ENCODE measurements around the gene ATXN2. TPM values are rescaled to one million over a fixed set of nuclear protein-coding genes. Genes with fewer than 3 reads are reported as not detected.

The ATXN2 gene
- total and polyA plus RNA-seq, 4 donors = 23.8 to 97.5 (median 49.4) TPM

DNA sequence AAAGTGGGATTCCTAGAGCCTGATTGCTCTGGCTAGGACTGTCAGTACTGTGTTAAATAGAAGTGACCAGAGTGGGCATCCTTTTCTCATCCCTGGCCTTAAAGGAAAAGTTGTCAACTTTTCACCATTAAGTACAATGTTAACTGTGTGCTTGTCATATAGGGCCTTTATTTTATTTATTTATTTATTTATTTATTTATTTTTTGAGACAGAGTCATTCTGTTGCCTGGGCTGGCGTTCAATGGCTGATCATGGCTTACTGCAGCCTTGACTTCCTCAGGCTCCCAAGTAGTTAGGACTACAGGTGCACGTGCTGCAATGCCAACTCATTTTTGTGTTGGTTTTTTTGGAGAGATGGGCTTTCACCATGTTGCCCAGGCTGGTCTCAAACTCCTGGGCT, 181.8 kb downstream of the ATXN2 start:
- WGBS, 2 donors = 92% methylated on average over 2 of the region's 2 CpGs
- Histone ChIP-seq H3K27me3 (ENCODE audit: control insufficient read depth in 1 of 2, insufficient read depth in 2 of 2, low read length in 1 of 2) (no peaks in the 10 kb centered on the region), H3K27ac (ENCODE audit: low read depth in 1 of 2, low read length in 2 of 2) (no peak overlapping the region), H3K36me3 (ENCODE audit: control insufficient read depth in 1 of 2, insufficient read depth in 2 of 2, low read length in 1 of 2) (peaks cover 0 to 4% of the 10 kb centered on the region in 2 donors), H3K4me1 (ENCODE audit: control insufficient read depth in 1 of 2, insufficient read depth in 2 of 2, low read length in 2 of 2) (no peaks in the 10 kb centered on the region), H3K4me3 (ENCODE audit: low read length in 2 of 2) (no peak overlapping the region), H3K9me3 (ENCODE audit: control insufficient read depth, low read length) (no peaks in the 10 kb centered on the region)
- DNase-seq (no peak), ATAC-seq (ENCODE audit: low FRiP score) (no peak)
- intact Hi-C loops (cut with DNase I) = no loop called here

DNA sequence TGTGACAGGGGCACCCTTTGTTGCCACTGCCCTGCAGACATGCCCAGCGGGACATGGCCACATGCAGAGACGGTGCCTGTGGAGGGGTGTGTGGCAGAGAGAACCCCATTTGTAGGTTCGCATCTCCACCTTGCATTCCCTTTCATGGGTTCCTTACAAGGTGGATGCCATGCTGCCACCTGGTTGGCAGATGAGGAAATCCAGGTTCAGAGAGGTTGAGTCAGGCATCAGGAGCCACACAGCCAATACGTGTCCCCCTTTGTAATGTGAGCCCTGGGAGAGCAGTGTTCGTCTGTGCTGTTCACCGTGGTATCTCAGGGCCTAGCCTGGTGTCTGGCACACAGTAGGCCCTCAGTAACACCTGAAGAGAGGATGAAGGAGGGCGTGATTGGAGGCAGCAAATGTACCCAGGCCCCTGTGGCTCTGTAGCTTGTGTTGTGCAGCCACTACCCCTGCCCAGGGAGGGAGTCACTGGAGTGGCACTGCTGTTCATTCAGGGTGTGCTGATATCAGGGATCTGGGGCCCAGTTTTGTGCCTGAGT, 184.3 kb downstream of the ATXN2 start:
- Histone ChIP-seq H3K4me1 (ENCODE audit: control insufficient read depth in 1 of 2, insufficient read depth in 2 of 2, low read length in 2 of 2) (no peaks in the 10 kb centered on the region), H3K4me3 (ENCODE audit: low read length in 2 of 2) (no peak overlapping the region), H3K27ac (ENCODE audit: low read depth in 1 of 2, low read length in 2 of 2) (no peak overlapping the region), H3K27me3 (ENCODE audit: control insufficient read depth in 1 of 2, insufficient read depth in 2 of 2, low read length in 1 of 2) (no peaks in the 10 kb centered on the region), H3K9me3 (ENCODE audit: control insufficient read depth, low read length) (no peaks in the 10 kb centered on the region), H3K36me3 (ENCODE audit: control insufficient read depth in 1 of 2, insufficient read depth in 2 of 2, low read length in 1 of 2) (peaks cover 0 to 4% of the 10 kb centered on the region in 2 donors)
- intact Hi-C loops (cut with DNase I) = no loop called here
- no peak for ATAC-seq (ENCODE audit: low FRiP score)
- 91 to 97% methylated on average over 7 of the region's 7 CpGs for WGBS, 2 donors
- DNase-seq = no peak

DNA sequence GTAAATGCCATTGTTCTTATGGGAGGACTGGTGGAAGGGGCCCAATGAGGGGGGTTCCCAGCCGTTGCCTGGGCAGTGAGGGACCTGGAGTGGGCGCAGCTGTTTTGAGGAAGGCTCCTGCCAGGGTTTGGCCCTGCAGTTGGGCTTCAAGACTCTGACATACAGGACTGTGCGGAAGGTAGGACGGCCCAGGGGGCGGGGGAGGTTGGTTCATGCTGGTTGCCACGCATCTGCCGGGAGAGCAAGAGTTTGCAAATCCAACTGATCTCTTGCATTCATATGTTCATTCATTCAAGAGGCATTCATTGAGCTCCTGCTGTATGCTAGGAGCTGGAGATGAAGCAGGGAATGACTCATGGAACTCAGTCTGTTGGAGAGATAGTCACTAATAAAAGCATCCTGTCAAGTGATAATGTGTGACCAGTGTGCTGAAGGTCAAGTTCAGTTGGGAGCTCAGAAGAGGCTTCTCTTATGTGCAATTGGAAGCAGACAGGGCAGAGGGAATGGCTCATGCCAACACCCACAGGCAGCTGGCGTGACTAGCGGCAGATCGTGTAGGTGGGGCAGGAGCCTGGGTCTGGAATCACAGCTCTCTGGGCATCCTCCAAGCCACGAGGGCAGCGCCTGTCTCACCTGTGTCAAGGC, 185.6 kb downstream of the ATXN2 start:
- no peaks in the 10 kb centered on the region for H3K9me3 ChIP-seq (ENCODE audit: control insufficient read depth, low read length)
- DNase-seq = no peak
- H3K36me3 ChIP-seq (ENCODE audit: control insufficient read depth in 1 of 2, insufficient read depth in 2 of 2, low read length in 1 of 2) = peaks cover 0 to under 1% of the 10 kb centered on the region in 2 donors
- H3K4me1 ChIP-seq (ENCODE audit: control insufficient read depth in 1 of 2, insufficient read depth in 2 of 2, low read length in 2 of 2) = no peaks in the 10 kb centered on the region
- no peak for ATAC-seq (ENCODE audit: low FRiP score)
- intact Hi-C loops (cut with DNase I) = no loop called here
- no peaks in the 10 kb centered on the region for H3K27me3 ChIP-seq (ENCODE audit: control insufficient read depth in 1 of 2, insufficient read depth in 2 of 2, low read length in 1 of 2)
- WGBS, 2 donors = 79 to 82% methylated on average over 12 of the region's 12 CpGs
- H3K27ac ChIP-seq (ENCODE audit: low read depth in 1 of 2, low read length in 2 of 2) = no peak overlapping the region
- H3K4me3 ChIP-seq (ENCODE audit: low read length in 2 of 2) = no peak overlapping the region

DNA sequence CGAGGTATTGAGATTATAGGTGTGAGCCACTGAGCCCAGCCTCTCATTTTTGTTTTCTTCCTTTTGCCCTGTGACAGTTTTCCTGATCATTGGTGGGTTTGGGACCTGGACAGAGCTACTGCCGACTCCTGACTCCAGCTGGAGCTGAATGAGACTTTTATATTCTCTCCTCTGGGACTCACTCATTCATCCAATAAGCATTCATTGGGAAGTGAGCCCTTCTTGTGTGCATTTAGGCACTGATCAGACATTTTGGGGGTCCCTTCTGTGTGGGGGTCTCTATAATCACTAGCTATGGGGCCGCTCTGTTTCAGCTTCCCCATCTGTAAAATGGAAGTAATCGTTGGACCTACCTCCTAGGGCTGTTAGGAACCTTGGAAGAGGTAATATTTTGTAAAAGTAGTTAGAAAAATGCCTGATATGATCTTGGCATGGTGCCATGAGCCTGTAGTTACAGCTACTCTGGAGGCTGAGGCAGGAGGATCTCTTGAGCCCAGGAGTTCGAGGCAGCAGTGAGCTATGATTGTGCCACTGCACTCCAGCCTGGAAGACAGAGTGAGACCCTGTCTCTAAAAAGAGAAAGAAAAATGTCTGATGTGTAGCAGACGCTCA, 186.2 kb downstream of the ATXN2 start:
- DNase-seq (no peak), ATAC-seq (ENCODE audit: low FRiP score) (no peak)
- Histone ChIP-seq H3K4me3 (ENCODE audit: low read length in 2 of 2) (no peak overlapping the region), H3K36me3 (ENCODE audit: control insufficient read depth in 1 of 2, insufficient read depth in 2 of 2, low read length in 1 of 2) (no peaks in the 10 kb centered on the region), H3K27ac (ENCODE audit: low read depth in 1 of 2, low read length in 2 of 2) (no peak overlapping the region), H3K9me3 (ENCODE audit: control insufficient read depth, low read length) (no peaks in the 10 kb centered on the region), H3K27me3 (ENCODE audit: control insufficient read depth in 1 of 2, insufficient read depth in 2 of 2, low read length in 1 of 2) (no peaks in the 10 kb centered on the region), H3K4me1 (ENCODE audit: control insufficient read depth in 1 of 2, insufficient read depth in 2 of 2, low read length in 2 of 2) (no peaks in the 10 kb centered on the region)
- 62 to 67% methylated on average over 6 of the region's 6 CpGs for WGBS, 2 donors
- intact Hi-C loops (cut with DNase I) = no loop called here

DNA sequence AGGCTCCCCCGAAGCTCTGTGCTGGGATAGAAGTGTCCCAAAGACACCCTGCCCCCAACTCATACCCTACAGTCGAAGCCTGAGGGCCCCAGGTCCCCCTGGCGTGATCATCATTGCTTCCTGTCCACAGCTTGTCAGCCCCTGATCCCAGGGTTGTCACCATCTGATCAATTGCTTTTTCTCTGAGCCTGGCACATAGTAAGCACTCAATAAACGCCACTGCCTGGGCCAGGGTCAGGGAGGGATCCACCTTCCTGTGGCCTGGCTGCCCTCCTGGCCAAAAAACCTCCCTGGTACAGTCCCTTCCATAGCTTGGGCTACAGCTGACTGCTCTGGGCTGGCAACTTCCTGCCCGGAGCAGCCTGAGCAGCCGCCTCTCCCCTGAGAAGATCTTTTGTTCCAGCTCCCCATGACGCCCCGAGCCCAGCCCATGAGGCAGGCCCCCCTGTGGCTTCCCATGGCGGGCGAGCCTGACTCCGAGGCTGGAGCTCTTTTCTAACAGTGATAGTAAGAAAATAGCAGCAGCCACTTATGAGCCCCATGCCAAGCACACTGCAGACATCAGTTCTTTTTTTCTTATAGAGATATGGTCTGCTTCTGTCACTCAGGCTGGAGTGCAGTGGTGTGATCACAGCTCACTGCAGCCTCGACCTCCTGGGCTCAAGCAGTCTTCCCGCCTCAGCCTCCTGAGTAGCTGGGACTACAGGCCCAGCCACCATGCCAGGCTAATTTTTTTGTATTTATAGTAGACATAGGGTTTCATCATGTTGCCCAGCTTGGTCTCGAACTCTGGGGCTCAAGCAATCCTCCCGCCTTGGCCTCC, 186.9 kb downstream of the ATXN2 start:
- ATAC-seq (ENCODE audit: low FRiP score) = no peak
- no peaks in the 10 kb centered on the region for H3K27me3 ChIP-seq (ENCODE audit: control insufficient read depth in 1 of 2, insufficient read depth in 2 of 2, low read length in 1 of 2)
- no peak overlapping the region for H3K4me3 ChIP-seq (ENCODE audit: low read length in 2 of 2)

DNA sequence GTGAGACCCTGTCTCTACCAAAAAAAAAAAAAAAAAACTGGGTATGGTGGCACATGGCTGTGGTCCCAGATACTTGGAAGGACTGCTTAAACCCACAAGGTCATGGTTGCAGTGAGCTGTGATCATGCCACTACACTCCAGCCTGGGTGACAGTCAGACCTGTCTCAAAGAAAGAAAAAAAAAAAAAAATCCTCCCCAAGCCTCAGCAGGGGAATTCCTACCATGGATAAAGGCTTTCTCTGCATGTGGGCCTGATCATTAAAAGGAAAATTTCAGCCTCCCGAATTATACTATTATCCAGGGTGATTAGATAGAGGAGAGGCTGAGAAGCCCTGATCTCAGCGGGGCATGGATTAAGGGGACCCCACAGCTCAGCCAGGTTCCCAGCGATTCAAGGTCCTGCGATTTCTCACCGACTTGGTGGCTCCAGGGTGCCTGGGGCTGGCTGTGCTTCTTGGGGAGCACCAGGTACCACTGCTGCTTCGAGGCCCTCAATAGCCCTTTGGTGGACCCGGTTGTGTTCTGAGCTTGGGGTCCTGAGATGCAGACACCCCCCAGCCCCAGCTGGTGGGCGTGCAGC, 187.8 kb downstream of the ATXN2 start:
- Histone ChIP-seq H3K36me3 (ENCODE audit: control insufficient read depth in 1 of 2, insufficient read depth in 2 of 2, low read length in 1 of 2) (no peaks in the 10 kb centered on the region), H3K4me1 (ENCODE audit: control insufficient read depth in 1 of 2, insufficient read depth in 2 of 2, low read length in 2 of 2) (no peaks in the 10 kb centered on the region), H3K27ac (ENCODE audit: low read depth in 1 of 2, low read length in 2 of 2) (no peak overlapping the region), H3K4me3 (ENCODE audit: low read length in 2 of 2) (no peak overlapping the region), H3K9me3 (ENCODE audit: control insufficient read depth, low read length) (no peaks in the 10 kb centered on the region), H3K27me3 (ENCODE audit: control insufficient read depth in 1 of 2, insufficient read depth in 2 of 2, low read length in 1 of 2) (no peaks in the 10 kb centered on the region)
- no peak for ATAC-seq (ENCODE audit: low FRiP score)
- no peak for DNase-seq
- 90 to 91% methylated on average over 8 of the region's 8 CpGs for WGBS, 2 donors
- intact Hi-C loops (cut with DNase I) = no loop called here

More for the DNA sequence above, 186.9 kb downstream of the ATXN2 start:
- Histone ChIP-seq H3K27ac (ENCODE audit: low read depth in 1 of 2, low read length in 2 of 2) (no peak overlapping the region), H3K9me3 (ENCODE audit: control insufficient read depth, low read length) (no peaks in the 10 kb centered on the region), H3K4me1 (ENCODE audit: control insufficient read depth in 1 of 2, insufficient read depth in 2 of 2, low read length in 2 of 2) (no peaks in the 10 kb centered on the region), H3K36me3 (ENCODE audit: control insufficient read depth in 1 of 2, insufficient read depth in 2 of 2, low read length in 1 of 2) (no peaks in the 10 kb centered on the region)
- DNase-seq = no peak
- WGBS, 2 donors = 63 to 73% methylated on average over 15 of the region's 15 CpGs
- intact Hi-C loops (cut with DNase I) = no loop called here

DNA sequence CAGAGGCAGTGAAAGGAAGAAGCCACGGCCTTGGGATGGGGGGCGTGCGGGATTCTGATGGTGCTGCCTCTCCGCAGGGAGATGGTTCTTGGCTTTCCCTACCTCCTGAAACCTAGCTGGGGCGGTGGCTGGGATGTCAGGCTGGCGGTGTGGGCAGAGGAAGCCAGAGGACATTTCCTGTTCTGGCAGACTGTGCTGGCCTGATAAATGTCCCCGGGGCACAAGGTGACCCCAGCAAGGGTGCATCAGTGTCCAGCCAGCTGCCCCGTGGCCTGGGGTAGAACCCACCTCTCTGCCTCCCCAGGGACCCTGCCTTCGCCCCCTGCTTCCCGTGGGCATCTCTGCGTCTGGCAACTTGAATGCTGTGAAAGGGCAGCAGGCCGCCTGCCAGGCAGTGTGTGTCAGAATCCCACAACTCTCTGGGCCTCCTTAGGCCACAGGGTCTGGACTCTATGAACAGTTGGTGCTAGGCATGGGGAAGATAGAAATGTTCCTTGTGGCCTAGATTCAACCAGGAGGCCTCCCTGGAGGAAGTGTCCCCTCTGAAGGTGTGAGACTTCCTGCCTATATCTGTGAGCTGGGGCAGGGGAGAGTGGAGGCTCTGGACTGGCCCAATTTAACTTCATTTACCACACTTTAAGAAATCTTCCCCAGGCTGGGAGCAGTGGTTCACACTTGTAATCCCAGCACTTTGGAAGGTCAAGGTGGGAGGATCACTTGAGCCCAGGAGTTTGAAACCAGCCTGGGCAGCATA, 188.5 kb downstream of the ATXN2 start:
- H3K4me1 ChIP-seq (ENCODE audit: control insufficient read depth in 1 of 2, insufficient read depth in 2 of 2, low read length in 2 of 2) = no peaks in the 10 kb centered on the region
- WGBS, 2 donors = 58 to 61% methylated on average over 12 of the region's 12 CpGs
- DNase-seq (no peak), ATAC-seq (ENCODE audit: low FRiP score) (no peak)
- no peaks in the 10 kb centered on the region for H3K36me3 ChIP-seq (ENCODE audit: control insufficient read depth in 1 of 2, insufficient read depth in 2 of 2, low read length in 1 of 2)
- no peaks in the 10 kb centered on the region for H3K9me3 ChIP-seq (ENCODE audit: control insufficient read depth, low read length)
- intact Hi-C loops (cut with DNase I) = no loop called here
- H3K4me3 ChIP-seq (ENCODE audit: low read length in 2 of 2) = no peak overlapping the region
- H3K27ac ChIP-seq (ENCODE audit: low read depth in 1 of 2, low read length in 2 of 2) = peak overlapping the region in 1 of 2 donors; percentile 38
- no peaks in the 10 kb centered on the region for H3K27me3 ChIP-seq (ENCODE audit: control insufficient read depth in 1 of 2, insufficient read depth in 2 of 2, low read length in 1 of 2)
